ENCODE measurements around the gene APOD. TPM values are rescaled to one million over a fixed set of nuclear protein-coding genes. Genes with fewer than 3 reads are reported as not detected.

The APOD gene
- total and polyA plus RNA-seq, 10 of the 15 experiments (the other 5 are each of a cell fraction or from before 2014, with no cell fraction given): 0.06 to 0.77 (median 0.47) TPM; not detected in 3

DNA sequence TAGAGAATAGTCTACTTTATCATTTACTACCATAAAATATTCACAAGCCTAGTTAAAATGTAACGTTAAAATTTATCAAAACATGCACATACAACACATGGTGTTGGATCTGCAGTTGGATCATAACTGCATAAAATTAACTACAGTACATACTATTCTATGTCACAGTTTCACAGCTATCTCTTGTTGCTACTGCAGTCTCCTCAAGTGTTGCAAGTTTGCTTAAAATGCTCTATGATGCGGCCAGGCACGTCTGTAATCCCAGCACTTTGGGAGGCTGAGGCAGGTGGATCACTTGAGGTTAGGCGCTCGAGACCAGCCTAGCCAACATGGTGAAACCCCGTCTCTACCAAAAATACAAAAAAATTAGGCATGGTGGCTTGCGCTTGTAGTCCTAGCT, 50.9 kb downstream of the APOD start (continued):
- TF ChIP-seq, protein P1, sequence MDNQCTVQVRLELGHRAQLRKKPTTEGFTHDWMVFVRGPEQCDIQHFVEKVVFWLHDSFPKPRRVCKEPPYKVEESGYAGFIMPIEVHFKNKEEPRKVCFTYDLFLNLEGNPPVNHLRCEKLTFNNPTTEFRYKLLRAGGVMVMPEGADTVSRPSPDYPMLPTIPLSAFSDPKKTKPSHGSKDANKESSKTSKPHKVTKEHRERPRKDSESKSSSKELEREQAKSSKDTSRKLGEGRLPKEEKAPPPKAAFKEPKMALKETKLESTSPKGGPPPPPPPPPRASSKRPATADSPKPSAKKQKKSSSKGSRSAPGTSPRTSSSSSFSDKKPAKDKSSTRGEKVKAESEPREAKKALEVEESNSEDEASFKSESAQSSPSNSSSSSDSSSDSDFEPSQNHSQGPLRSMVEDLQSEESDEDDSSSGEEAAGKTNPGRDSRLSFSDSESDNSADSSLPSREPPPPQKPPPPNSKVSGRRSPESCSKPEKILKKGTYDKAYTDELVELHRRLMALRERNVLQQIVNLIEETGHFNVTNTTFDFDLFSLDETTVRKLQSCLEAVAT (IDR thresholded peaks at IDR 0.05): no peak
- no peak for TF ChIP-seq BCL11A (IDR thresholded peaks at IDR 0.05; ENCODE audit: low read depth, low read length)
- TF ChIP-seq SREBF1 (IDR thresholded peaks at IDR 0.05; ENCODE audit: low read length): no peak
- TF ChIP-seq FOXK2 (IDR thresholded peaks at IDR 0.05): no peak

DNA sequence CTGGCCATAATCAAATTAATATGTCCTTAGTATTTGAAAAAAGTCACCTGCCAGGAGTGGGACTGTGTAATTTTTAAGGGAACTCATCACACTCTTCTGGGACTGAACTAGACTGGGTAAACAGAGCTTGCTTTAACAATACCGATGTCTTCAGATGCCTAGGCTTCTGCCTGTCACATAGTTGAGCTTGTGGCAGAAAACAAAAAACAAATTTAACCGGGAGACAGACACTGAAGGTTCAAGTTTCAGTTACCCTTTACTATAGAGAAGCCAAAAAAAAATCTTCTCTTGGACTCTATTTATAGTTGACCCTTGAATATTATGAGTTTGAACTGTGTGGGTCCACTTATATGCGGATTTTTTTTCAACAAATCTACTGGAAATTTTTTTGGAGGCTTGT, 51.4 kb downstream of the APOD start:
- TF ChIP-seq, protein P2, sequence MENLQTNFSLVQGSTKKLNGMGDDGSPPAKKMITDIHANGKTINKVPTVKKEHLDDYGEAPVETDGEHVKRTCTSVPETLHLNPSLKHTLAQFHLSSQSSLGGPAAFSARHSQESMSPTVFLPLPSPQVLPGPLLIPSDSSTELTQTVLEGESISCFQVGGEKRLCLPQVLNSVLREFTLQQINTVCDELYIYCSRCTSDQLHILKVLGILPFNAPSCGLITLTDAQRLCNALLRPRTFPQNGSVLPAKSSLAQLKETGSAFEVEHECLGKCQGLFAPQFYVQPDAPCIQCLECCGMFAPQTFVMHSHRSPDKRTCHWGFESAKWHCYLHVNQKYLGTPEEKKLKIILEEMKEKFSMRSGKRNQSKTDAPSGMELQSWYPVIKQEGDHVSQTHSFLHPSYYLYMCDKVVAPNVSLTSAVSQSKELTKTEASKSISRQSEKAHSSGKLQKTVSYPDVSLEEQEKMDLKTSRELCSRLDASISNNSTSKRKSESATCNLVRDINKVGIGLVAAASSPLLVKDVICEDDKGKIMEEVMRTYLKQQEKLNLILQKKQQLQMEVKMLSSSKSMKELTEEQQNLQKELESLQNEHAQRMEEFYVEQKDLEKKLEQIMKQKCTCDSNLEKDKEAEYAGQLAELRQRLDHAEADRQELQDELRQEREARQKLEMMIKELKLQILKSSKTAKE (IDR thresholded peaks at IDR 0.05; ENCODE audit: low read depth, poor library complexity, severe bottlenecking): no peak
- no peak for TF ChIP-seq MTA2 (IDR thresholded peaks at IDR 0.05; ENCODE audit: low read depth)
- TF ChIP-seq, protein P3, sequence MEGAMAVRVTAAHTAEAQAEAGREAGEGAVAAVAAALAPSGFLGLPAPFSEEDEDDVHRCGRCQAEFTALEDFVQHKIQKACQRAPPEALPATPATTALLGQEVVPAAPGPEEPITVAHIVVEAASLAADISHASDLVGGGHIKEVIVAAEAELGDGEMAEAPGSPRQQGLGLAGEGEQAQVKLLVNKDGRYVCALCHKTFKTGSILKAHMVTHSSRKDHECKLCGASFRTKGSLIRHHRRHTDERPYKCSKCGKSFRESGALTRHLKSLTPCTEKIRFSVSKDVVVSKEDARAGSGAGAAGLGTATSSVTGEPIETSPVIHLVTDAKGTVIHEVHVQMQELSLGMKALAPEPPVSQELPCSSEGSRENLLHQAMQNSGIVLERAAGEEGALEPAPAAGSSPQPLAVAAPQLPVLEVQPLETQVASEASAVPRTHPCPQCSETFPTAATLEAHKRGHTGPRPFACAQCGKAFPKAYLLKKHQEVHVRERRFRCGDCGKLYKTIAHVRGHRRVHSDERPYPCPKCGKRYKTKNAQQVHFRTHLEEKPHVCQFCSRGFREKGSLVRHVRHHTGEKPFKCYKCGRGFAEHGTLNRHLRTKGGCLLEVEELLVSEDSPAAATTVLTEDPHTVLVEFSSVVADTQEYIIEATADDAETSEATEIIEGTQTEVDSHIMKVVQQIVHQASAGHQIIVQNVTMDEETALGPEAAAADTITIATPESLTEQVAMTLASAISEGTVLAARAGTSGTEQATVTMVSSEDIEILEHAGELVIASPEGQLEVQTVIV (IDR thresholded peaks at IDR 0.05; ENCODE audit: borderline replicate concordance, partially characterized antibody): no peak
- CTCF ChIA-PET: interaction anchor here (1.7 to 2.1 kb wide), 4 partner anchors 9 to 261 kb away, joined by 6 to 16 read pairs (median 10); partner anchors contain the start of gene XXYLT1
- Histone ChIP-seq H3K27ac (ENCODE audit: control insufficient read depth, insufficient read depth) (no peak overlapping the region), H3K4me2 (ENCODE audit: control insufficient read depth, insufficient read depth) (peak overlapping the region; percentile 81), H3K4me3 (0 out of 2 replicates have a peak overlapping the region, but pooled peaks have one; percentile 26), H4K20me1 (ENCODE audit: control insufficient read depth, insufficient read depth) (no peaks in the 10 kb centered on the region), H3K79me2 (ENCODE audit: control insufficient read depth, insufficient read depth, low read length) (peaks cover 66% of the 10 kb centered on the region), H3K9ac (ENCODE audit: control insufficient read depth, insufficient read depth, low read length) (no peak overlapping the region), H2AFZ (ENCODE audit: control insufficient read depth, low read depth, low read length) (no peak overlapping the region), H3K9me3 (replicated peaks; ENCODE audit: control insufficient read depth, insufficient read depth, low read length) (no peaks in the 10 kb centered on the region), H3K27me3 (replicated peaks in 1 of 2; ENCODE audit: control insufficient read depth in 2 of 2, insufficient read depth in 2 of 2, low read length in 1 of 2) (no peaks in the 10 kb centered on the region), H3K4me1 (ENCODE audit: control insufficient read depth, insufficient read depth, low read length) (peaks cover 11% of the 10 kb centered on the region), H3K36me3 (ENCODE audit: control insufficient read depth in 2 of 2, insufficient read depth in 2 of 2, low read length in 1 of 2) (peaks cover 0 to 3% of the 10 kb centered on the region in 2 experiments; a peak in 2 of 4 replicates)
- DNase-seq (ENCODE audit: low read depth, low spot score) (no peak), ATAC-seq (peak; percentile 56), FAIRE-seq (no peak)
- BruUV-seq (replicated peaks): no TSS peak
- 29% methylated on average over 3 of the region's 3 CpGs for WGBS (ENCODE audit: insufficient coverage, insufficient replicate concordance, low lambda C conversion rate, missing lambda C conversion rate)
- intact Hi-C loops (cut with micrococcal nuclease; ENCODE audit: unreplicated experiment) (no loop called here), in situ Hi-C loops (cut with MboI) (loop anchor here (25.0 kb wide), 1 partner anchor 395 kb away; no protein-coding TSS in a partner anchor)
- RAD21 ChIA-PET (ENCODE audit: unreplicated experiment): interaction anchor here (2.3 kb wide), 1 partner anchor 261 kb away, joined by 7 read pairs; the partner anchor contains the start of gene XXYLT1
- SMC1A ChIA-PET (ENCODE audit: uncharacterized antibody, unreplicated experiment): interaction anchor here (0.9 to 3.0 kb wide), 4 partner anchors 9 to 85 kb away, joined by 3 to 17 read pairs (median 4); no protein-coding TSS in a partner anchor
- POLR2A ChIA-PET: interaction anchor here (0.6 to 0.7 kb wide), 3 partner anchors 10 to 135 kb away, joined by 3 to 7 read pairs (median 3); no protein-coding TSS in a partner anchor

Data from GM12878 (cell line).